RWPE2 (cell line): ENCODE results near the gene FGF22.

Source experiments
- ATAC-seq: fragments of 200-7000 bp; cut with Tn5 transposase; 3 replicates; pipeline ENCODE4 v1.9.1; 2021; ENCODE audit warnings: low read depth
- DNase-seq: peaks from one replicate; pipeline ENCODE4 v3.0.0-alpha.2; 2020; ENCODE audit warnings: low spot score
- H3K27ac ChIP-seq: fragments of 450-650 bp; 2 replicates; pipeline ENCODE4 v1.5.1; 2017; ENCODE audit warnings: mild to moderate bottlenecking; ENCODE audit not compliant: poor library complexity, severe bottlenecking
- H3K27me3 ChIP-seq: fragments of 250-450 bp; sonication (Bioruptor Pico); 2 replicates; pipeline ENCODE4 v1.5.1; 2021; ENCODE audit warnings: mild to moderate bottlenecking, moderate library complexity; ENCODE audit not compliant: insufficient read depth, poor library complexity, severe bottlenecking
- H3K36me3 ChIP-seq: fragments of 250-450 bp; sonication (Bioruptor Pico); 2 replicates; pipeline ENCODE4 v1.5.1; 2020; ENCODE audit warnings: low read depth, mild to moderate bottlenecking, moderate library complexity
- H3K4me1 ChIP-seq: fragments of 250-450 bp; sonication (Bioruptor Pico); 2 replicates; pipeline ENCODE4 v1.5.1; 2021; ENCODE audit warnings: mild to moderate bottlenecking, moderate library complexity; ENCODE audit not compliant: insufficient read depth, poor library complexity, severe bottlenecking
- H3K4me3 ChIP-seq: fragments of 250-450 bp; sonication (Bioruptor Pico); 2 replicates; pipeline ENCODE4 v1.5.1; 2021; ENCODE audit warnings: mild to moderate bottlenecking, moderate library complexity; ENCODE audit not compliant: severe bottlenecking
- H3K9me3 ChIP-seq: fragments of 250-450 bp; sonication (Bioruptor Pico); 2 replicates; pipeline ENCODE4 v1.5.1; 2021; ENCODE audit warnings: mild to moderate bottlenecking, moderate library complexity; ENCODE audit not compliant: severe bottlenecking
- CTCF ChIP-seq: fragments of 450-650 bp; IDR thresholded peaks from one replicate; pipeline ENCODE4 v1.5.1; 2017; ENCODE audit warnings: mild to moderate bottlenecking, moderate library complexity; ENCODE audit not compliant: poor library complexity, severe bottlenecking

The FGF22 gene

GRCh38 chr19:651114-651818, 11.6 kb downstream of the FGF22 start:
- Histone ChIP-seq H3K4me3 (no peak overlapping the region), H3K9me3 (no peaks in the 10 kb centered on the region), H3K27ac (no peak overlapping the region), H3K27me3 (no peaks in the 10 kb centered on the region), H3K4me1 (no peaks in the 10 kb centered on the region), H3K36me3 (peaks cover 47% of the 10 kb centered on the region)
- no peak for ATAC-seq
- no peak for TF ChIP-seq CTCF
- no peak for DNase-seq

DNA sequence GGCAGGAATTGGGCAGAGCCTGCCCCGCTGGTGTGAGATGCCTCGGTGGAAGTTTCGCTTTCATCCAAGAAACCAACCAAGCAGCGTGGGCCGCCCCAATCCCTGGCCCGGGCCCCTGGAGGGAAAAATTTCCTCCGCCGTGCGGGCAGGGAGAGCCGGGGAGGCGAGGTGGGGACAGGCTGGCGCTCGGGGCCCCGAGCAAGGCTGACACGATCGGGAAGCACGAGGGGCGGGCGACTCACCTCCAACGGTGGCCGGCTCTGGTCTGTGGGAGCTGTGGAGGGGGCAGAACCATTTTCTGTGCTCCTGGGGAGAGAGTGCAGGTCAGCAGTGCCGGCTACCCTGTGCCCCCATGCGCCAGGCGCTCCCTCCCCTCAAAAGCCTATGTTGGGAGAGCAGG, 12.3 kb downstream of the FGF22 start:
- Histone ChIP-seq H3K27me3 (no peaks in the 10 kb centered on the region), H3K27ac (no peak overlapping the region), H3K36me3 (peaks cover 52% of the 10 kb centered on the region), H3K4me3 (no peak overlapping the region), H3K4me1 (no peaks in the 10 kb centered on the region), H3K9me3 (no peaks in the 10 kb centered on the region)
- no peak for TF ChIP-seq CTCF
- DNase-seq (no peak), ATAC-seq (no peak)

- Histone ChIP-seq H3K9me3 (no peaks in the 10 kb centered on the region), H3K4me1 (no peaks in the 10 kb centered on the region), H3K4me3 (no peak overlapping the region), H3K27ac (no peak overlapping the region), H3K27me3 (no peaks in the 10 kb centered on the region), H3K36me3 (peaks cover 50% of the 10 kb centered on the region)
- DNase-seq (no peak), ATAC-seq (no peak)
- no peak for TF ChIP-seq CTCF
These were observed 13.0 kb downstream of the FGF22 start for GRCh38 chr19:652467-653389.

DNA sequence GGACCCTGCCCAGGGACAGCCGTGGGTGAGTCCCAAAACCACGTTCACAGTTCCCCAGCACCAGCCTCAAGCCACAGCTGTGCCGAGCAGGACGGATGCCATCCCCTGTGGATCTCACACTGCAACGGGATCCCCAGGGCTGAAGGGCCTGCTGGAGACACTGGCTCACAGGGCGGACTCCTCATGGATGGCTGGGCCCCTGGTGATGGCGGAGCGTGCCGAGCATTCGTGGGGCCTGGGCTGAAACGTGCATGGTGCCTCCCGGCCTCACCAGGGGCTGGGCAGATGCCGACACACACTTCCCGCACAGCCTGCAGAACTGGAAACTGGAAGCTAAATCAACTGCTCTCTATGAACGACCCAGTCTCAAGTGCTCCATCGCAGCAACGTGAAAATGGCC, 13.7 kb downstream of the FGF22 start:
- TF ChIP-seq CTCF: no peak
- ATAC-seq (no peak), DNase-seq (no peak)
- Histone ChIP-seq H3K4me1 (no peaks in the 10 kb centered on the region), H3K27ac (no peak overlapping the region), H3K36me3 (peaks cover 55% of the 10 kb centered on the region), H3K9me3 (no peaks in the 10 kb centered on the region), H3K27me3 (no peaks in the 10 kb centered on the region), H3K4me3 (no peak overlapping the region)
